Mesendoderm (in vitro differentiated cells): ENCODE data around the gene ATP4A.

Experiments
- DNase-seq: peaks from one replicate; pipeline ENCODE4 v3.0.0; 2013
- H2AK5ac ChIP-seq: 2 replicates; pipeline ENCODE4 v1.6.1; 2013; ENCODE audit warnings: low read length, inconsistent platforms
- H2BK120ac ChIP-seq: 2 replicates; pipeline ENCODE4 v1.6.1; 2013; ENCODE audit warnings: low read depth, mild to moderate bottlenecking, low read length, moderate library complexity, mixed read lengths
- H2BK15ac ChIP-seq: replicated peaks from 2 replicates; pipeline ENCODE4 v1.6.1; 2013; ENCODE audit warnings: low read depth, mild to moderate bottlenecking, moderate library complexity
- H2BK5ac ChIP-seq: 2 replicates; pipeline ENCODE4 v1.6.1; 2013; ENCODE audit warnings: low read length, inconsistent platforms
- H3K18ac ChIP-seq: 2 replicates; pipeline ENCODE4 v1.6.1; 2013; ENCODE audit warnings: mild to moderate bottlenecking, low read length, mixed read lengths
- H3K23ac ChIP-seq: one replicate; pipeline ENCODE4 v1.6.1; 2013; ENCODE audit warnings: low read length
- H3K27ac ChIP-seq: 2 replicates; pipeline ENCODE4 v1.5.1; 2013; ENCODE audit warnings: low read depth, mild to moderate bottlenecking, inconsistent platforms, low read length, moderate library complexity
- H3K27me3 ChIP-seq: 2 replicates; pipeline ENCODE4 v1.6.1; 2013; ENCODE audit warnings: low read length, control low read depth, mild to moderate bottlenecking, inconsistent platforms; ENCODE audit not compliant: insufficient read depth, poor library complexity
- H3K36me3 ChIP-seq: 2 replicates; pipeline ENCODE4 v1.6.1; 2013; ENCODE audit warnings: low read length, inconsistent platforms; ENCODE audit not compliant: control insufficient read depth, insufficient read depth
- H3K4ac ChIP-seq: one replicate; pipeline ENCODE4 v1.6.1; 2013; ENCODE audit warnings: low read depth, mild to moderate bottlenecking, low read length, moderate library complexity
- H3K4me1 ChIP-seq: 2 replicates; pipeline ENCODE4 v1.6.1; 2013; ENCODE audit warnings: low read depth, low read length, inconsistent platforms; ENCODE audit not compliant: control insufficient read depth
- H3K4me2 ChIP-seq: 2 replicates; pipeline ENCODE4 v1.6.1; 2013; ENCODE audit warnings: low read length
- H3K4me3 ChIP-seq: 2 replicates; pipeline ENCODE4 v1.5.1; 2013; ENCODE audit warnings: mild to moderate bottlenecking, low read length
- H3K56ac ChIP-seq: one replicate; pipeline ENCODE4 v1.6.1; 2013; ENCODE audit warnings: low read length
- H3K79me1 ChIP-seq: 2 replicates; pipeline ENCODE4 v1.6.1; 2013; ENCODE audit warnings: low read length, inconsistent platforms
- H3K79me2 ChIP-seq: 2 replicates; pipeline ENCODE4 v1.6.1; 2013; ENCODE audit warnings: mild to moderate bottlenecking, low read length; ENCODE audit not compliant: control insufficient read depth, insufficient read depth
- H3K9ac ChIP-seq: 2 replicates; pipeline ENCODE4 v1.6.1; 2013; ENCODE audit warnings: low read length, inconsistent platforms
- H4K5ac ChIP-seq: one replicate; pipeline ENCODE4 v1.6.1; 2013; ENCODE audit warnings: low read length
- H4K8ac ChIP-seq: one replicate; pipeline ENCODE4 v1.6.1; 2013; ENCODE audit warnings: low read depth, mild to moderate bottlenecking, control low read depth, low read length, moderate library complexity
- WGBS: extraction: QIAGEN DNeasy Blood & Tissue Kit; methylation state at CpG from one replicate; pipeline ENCODE4 v1.1.7; 2013; ENCODE audit warnings: low lambda C conversion rate, missing lambda C conversion rate; ENCODE audit not compliant: insufficient coverage; ENCODE audit errors: extremely low coverage; 5-methylcytosine and 5-hydroxymethylcytosine counted together

ATP4A gene

GRCh38 chr19:35565016-35565856 lies 1.8 kb upstream of the ATP4A start:
- H3K56ac ChIP-seq = no peak overlapping the region
- no peak overlapping the region for H3K4ac ChIP-seq
- no CpG with 5 or more reads among the region's 12 CpGs for WGBS
- no peak overlapping the region for H3K23ac ChIP-seq
- no peak for DNase-seq
- H2BK120ac ChIP-seq = no peak overlapping the region
- no peak overlapping the region for H2BK5ac ChIP-seq
- H3K79me2 ChIP-seq = no peaks in the 10 kb centered on the region
- H3K9ac ChIP-seq = no peak overlapping the region
- no peaks in the 10 kb centered on the region for H3K27me3 ChIP-seq
- H2AK5ac ChIP-seq = no peak overlapping the region
- no peaks in the 10 kb centered on the region for H3K36me3 ChIP-seq
- no peak overlapping the region for H3K4me3 ChIP-seq
- no peak overlapping the region for H3K27ac ChIP-seq
- H3K4me1 ChIP-seq = no peaks in the 10 kb centered on the region
- H4K8ac ChIP-seq = no peak overlapping the region
- no peak overlapping the region for H4K5ac ChIP-seq
- H2BK15ac ChIP-seq = no peak overlapping the region
- H3K79me1 ChIP-seq = no peaks in the 10 kb centered on the region
- no peak overlapping the region for H3K18ac ChIP-seq
- H3K4me2 ChIP-seq = no peak overlapping the region

GRCh38 chr19:35562776-35563175 lies 682 bp downstream of the ATP4A start:
- no peaks in the 10 kb centered on the region for H3K79me1 ChIP-seq
- DNase-seq = no peak
- H3K56ac ChIP-seq = no peak overlapping the region
- H2AK5ac ChIP-seq = no peak overlapping the region
- H3K23ac ChIP-seq = no peak overlapping the region
- no peaks in the 10 kb centered on the region for H3K27me3 ChIP-seq
- H3K9ac ChIP-seq = no peak overlapping the region
- H4K8ac ChIP-seq = no peak overlapping the region
- H2BK120ac ChIP-seq = no peak overlapping the region
- no peak overlapping the region for H3K4me3 ChIP-seq
- WGBS = no CpG with 5 or more reads among the region's 2 CpGs
- no peaks in the 10 kb centered on the region for H3K36me3 ChIP-seq
- H2BK5ac ChIP-seq = no peak overlapping the region
- H4K5ac ChIP-seq = no peak overlapping the region
- no peak overlapping the region for H3K18ac ChIP-seq
- no peaks in the 10 kb centered on the region for H3K79me2 ChIP-seq
- no peak overlapping the region for H3K4me2 ChIP-seq
- no peak overlapping the region for H3K27ac ChIP-seq
- H2BK15ac ChIP-seq = no peak overlapping the region
- no peaks in the 10 kb centered on the region for H3K4me1 ChIP-seq
- H3K4ac ChIP-seq = no peak overlapping the region

GRCh38 chr19:35562336-35562735 lies 1.1 kb downstream of the ATP4A start:
- H3K27me3 ChIP-seq = no peaks in the 10 kb centered on the region
- no peak overlapping the region for H3K4ac ChIP-seq
- H4K5ac ChIP-seq = no peak overlapping the region
- H3K79me1 ChIP-seq = no peaks in the 10 kb centered on the region
- no peak overlapping the region for H2BK15ac ChIP-seq
- H3K56ac ChIP-seq = no peak overlapping the region
- H3K79me2 ChIP-seq = no peaks in the 10 kb centered on the region
- H2BK120ac ChIP-seq = no peak overlapping the region
- no peak for DNase-seq
- H3K9ac ChIP-seq = no peak overlapping the region
- no peak overlapping the region for H3K27ac ChIP-seq
- no peak overlapping the region for H3K4me3 ChIP-seq
- H3K18ac ChIP-seq = no peak overlapping the region
- H3K36me3 ChIP-seq = no peaks in the 10 kb centered on the region
- WGBS = no CpG with 5 or more reads among the region's 17 CpGs
- no peak overlapping the region for H2AK5ac ChIP-seq
- H2BK5ac ChIP-seq = no peak overlapping the region
- H4K8ac ChIP-seq = no peak overlapping the region
- H3K23ac ChIP-seq = no peak overlapping the region
- H3K4me1 ChIP-seq = no peaks in the 10 kb centered on the region
- no peak overlapping the region for H3K4me2 ChIP-seq

GRCh38 chr19:35561436-35561835 lies 2.0 kb downstream of the ATP4A start:
- Histone ChIP-seq H4K8ac (no peak overlapping the region), H3K4me1 (no peaks in the 10 kb centered on the region), H3K56ac (no peak overlapping the region), H4K5ac (no peak overlapping the region), H3K4ac (no peak overlapping the region), H3K36me3 (no peaks in the 10 kb centered on the region), H2BK15ac (no peak overlapping the region), H3K27ac (no peak overlapping the region), H3K79me2 (no peaks in the 10 kb centered on the region), H2AK5ac (no peak overlapping the region), H3K79me1 (no peaks in the 10 kb centered on the region), H2BK120ac (no peak overlapping the region), H3K27me3 (no peaks in the 10 kb centered on the region), H3K4me2 (no peak overlapping the region), H2BK5ac (no peak overlapping the region), H3K9ac (no peak overlapping the region), H3K18ac (no peak overlapping the region), H3K23ac (no peak overlapping the region), H3K4me3 (no peak overlapping the region)
- no peak for DNase-seq
- WGBS = no CpG with 5 or more reads among the region's 6 CpGs

GRCh38 chr19:35560677-35561076 lies 2.8 kb downstream of the ATP4A start:
- Histone ChIP-seq H4K8ac (no peak overlapping the region), H3K4me3 (no peak overlapping the region)
- no peak for DNase-seq

GRCh38 chr19:35560271-35560670 lies 3.2 kb downstream of the ATP4A start:
- no peak overlapping the region for H3K4me2 ChIP-seq
- H2BK15ac ChIP-seq = no peak overlapping the region
- no peak overlapping the region for H2BK5ac ChIP-seq
- H3K27me3 ChIP-seq = no peaks in the 10 kb centered on the region
- no peak overlapping the region for H2AK5ac ChIP-seq
- no peak overlapping the region for H4K8ac ChIP-seq
- H3K27ac ChIP-seq = no peak overlapping the region
- no CpG with 5 or more reads among the region's 18 CpGs for WGBS
- no peak overlapping the region for H4K5ac ChIP-seq
- no peak overlapping the region for H3K23ac ChIP-seq
- no peak overlapping the region for H2BK120ac ChIP-seq
- no peak for DNase-seq
- H3K18ac ChIP-seq = no peak overlapping the region
- no peak overlapping the region for H3K4ac ChIP-seq
- H3K9ac ChIP-seq = no peak overlapping the region
- no peak overlapping the region for H3K56ac ChIP-seq
- no peaks in the 10 kb centered on the region for H3K79me1 ChIP-seq
- H3K4me1 ChIP-seq = no peaks in the 10 kb centered on the region
- no peak overlapping the region for H3K4me3 ChIP-seq
- H3K36me3 ChIP-seq = no peaks in the 10 kb centered on the region
- H3K79me2 ChIP-seq = no peaks in the 10 kb centered on the region

More at GRCh38 chr19:35560677-35561076, 2.8 kb downstream of the ATP4A start:
- Histone ChIP-seq H3K4ac (no peak overlapping the region), H2BK5ac (no peak overlapping the region), H2BK120ac (no peak overlapping the region), H3K36me3 (no peaks in the 10 kb centered on the region), H3K27me3 (no peaks in the 10 kb centered on the region), H3K9ac (no peak overlapping the region), H2AK5ac (no peak overlapping the region), H3K79me2 (no peaks in the 10 kb centered on the region), H3K79me1 (no peaks in the 10 kb centered on the region), H3K23ac (no peak overlapping the region), H3K4me2 (no peak overlapping the region), H3K4me1 (no peaks in the 10 kb centered on the region), H2BK15ac (no peak overlapping the region), H3K56ac (no peak overlapping the region), H4K5ac (no peak overlapping the region), H3K18ac (no peak overlapping the region), H3K27ac (no peak overlapping the region)
- WGBS = no CpG with 5 or more reads among the region's 6 CpGs
